PC-9 (cell line): ENCODE measurements around the gene TENT4A. TPM values are rescaled to one million over a fixed set of nuclear protein-coding genes. Genes with fewer than 3 reads are reported as not detected.

Experiments used
- BruUV-seq: library from RNA; stranded (reverse); fragments of 400-500 nt; replicated peaks from 2 replicates; lab custom pipeline; 2021; lab: Mats Ljungman, UMichigan
- CTCF ChIA-PET: fragments of 300-600 bp; sonication (Branson Sonifier 250); formaldehyde crosslinking; loops from one replicate; lab custom pipeline; 2022; ENCODE audit warnings: antibody characterized with exemption; lab: Charles Lee
- POLR2A ChIA-PET: fragments of 300-600 bp; sonication (Branson Sonifier 250); formaldehyde crosslinking; loops from one replicate; lab custom pipeline; 2022; ENCODE audit warnings: antibody characterized with exemption; ENCODE audit not compliant: unreplicated experiment; lab: Charles Lee
- DNase-seq, 2 experiments: peaks; one replicate each; pipeline versions ENCODE4 v3.0.0 to v3.0.0-alpha.2; 2015 to 2022; ENCODE audit warnings: mixed read lengths in 1 of 2
- H2AFZ ChIP-seq: fragments of 200-600 bp; sonication (generic); 2 replicates; pipeline ENCODE4 v1.8.1; 2017; ENCODE audit warnings: antibody characterized with exemption
- H3F3A ChIP-seq: fragments of 200-600 bp; sonication (generic); 2 replicates; pipeline ENCODE4 v1.8.1; 2017; ENCODE audit warnings: antibody characterized with exemption, mild to moderate bottlenecking, low read depth; ENCODE audit not compliant: insufficient read depth
- H3K27ac ChIP-seq: fragments of 200-600 bp; sonication (generic); 2 replicates; pipeline ENCODE4 v1.6.1; 2016; ENCODE audit warnings: mixed run types
- H3K27me3 ChIP-seq: fragments of 200-600 bp; sonication (generic); 2 replicates; pipeline ENCODE4 v1.6.1; 2016; ENCODE audit warnings: low read depth, mixed run types; ENCODE audit not compliant: insufficient read depth
- H3K36me3 ChIP-seq: fragments of 200-600 bp; sonication (generic); 2 replicates; pipeline ENCODE4 v1.6.1; 2016; ENCODE audit warnings: low read depth, mixed run types
- H3K4me1 ChIP-seq: fragments of 200-600 bp; sonication (generic); replicated peaks from 2 replicates; pipeline ENCODE4 v1.6.1; 2016; ENCODE audit warnings: mixed run types; ENCODE audit not compliant: insufficient read depth
- H3K4me2 ChIP-seq: fragments of 200-600 bp; sonication (generic); 2 replicates; pipeline ENCODE4 v1.6.1; 2017; ENCODE audit warnings: mixed run types
- H3K4me3 ChIP-seq: fragments of 200-600 bp; sonication (generic); 2 replicates; pipeline ENCODE4 v1.6.1; 2016; ENCODE audit warnings: mixed run types
- H3K79me2 ChIP-seq: fragments of 200-600 bp; sonication (generic); 2 replicates; pipeline ENCODE4 v1.6.1; 2017; ENCODE audit warnings: low read depth, mixed run types
- H3K9me2 ChIP-seq: fragments of 200-600 bp; sonication (generic); 2 replicates; pipeline ENCODE4 v1.8.1; 2017; ENCODE audit warnings: mild to moderate bottlenecking; ENCODE audit not compliant: insufficient read depth
- H3K9me3 ChIP-seq: fragments of 200-600 bp; sonication (generic); 2 replicates; pipeline ENCODE4 v1.8.1; 2016; ENCODE audit warnings: low read depth; ENCODE audit not compliant: insufficient read depth
- H4K20me1 ChIP-seq: fragments of 200-600 bp; sonication (generic); 2 replicates; pipeline ENCODE4 v1.8.1; 2017; ENCODE audit not compliant: insufficient read depth
- CTCF ChIP-seq: fragments of 200-600 bp; sonication (generic); conservative IDR thresholded peaks from 2 replicates; pipeline ENCODE4 v1.6.1; 2017; ENCODE audit warnings: mixed run types, antibody characterized with exemption, mild to moderate bottlenecking, moderate library complexity
- EZH2 ChIP-seq: fragments of 200-600 bp; sonication (generic); IDR thresholded peaks from 2 replicates; pipeline ENCODE4 v1.8.0; 2017; ENCODE audit warnings: antibody characterized with exemption, low read depth
- intact Hi-C: fragments of 100-400 bp; cut with micrococcal nuclease; formaldehyde crosslinking; loops from one replicate; pipeline ENCODE4 v1.10.0; 2022; ENCODE audit not compliant: unreplicated experiment
- total RNA-seq: library from RNA; stranded (reverse); gene quantifications from 2 replicates; pipeline ENCODE4 v1.2.3, GENCODE V29; 2021

Gene TENT4A
- total RNA-seq, 1 experiment from 2014 or later, result 84.8 TPM

- POLR2A ChIA-PET, result no interaction called here
Observed at GRCh38 chr5:6765612-6766525, 52.6 kb downstream of the TENT4A start.

GRCh38 chr5:6766604-6767093 is 53.4 kb downstream of the TENT4A start:
- peak overlapping the region; percentile 71 for H3K4me2 ChIP-seq
- no peaks in the 10 kb centered on the region for H3K79me2 ChIP-seq
- no peak for TF ChIP-seq CTCF
- TF ChIP-seq EZH2, result no peak
- H3F3A ChIP-seq, result peaks cover 28% of the 10 kb centered on the region
- H3K4me1 ChIP-seq, result peaks cover 29% of the 10 kb centered on the region
- H3K36me3 ChIP-seq, result no peaks in the 10 kb centered on the region
- H4K20me1 ChIP-seq, result no peaks in the 10 kb centered on the region
- peak overlapping the region; percentile 12; the same call in 1 of the 2 replicates for H3K4me3 ChIP-seq
- H2AFZ ChIP-seq, result peak overlapping the region; percentile 18
- BruUV-seq, result no TSS peak
- POLR2A ChIA-PET, result interaction anchor here (0.7 kb wide), 1 partner anchor 403 kb away, joined by 5 read pairs; no protein-coding TSS in a partner anchor
- peak overlapping the region; percentile 62 for H3K27ac ChIP-seq
- DNase-seq, result peak; percentile 99 to 100
- intact Hi-C loops, result loop anchor here (1.0 to 10.0 kb wide), 11 partner anchors 54 to 1091 kb away; partner anchors contain the start of genes MED10 and TENT4A
- H3K9me3 ChIP-seq, result no peaks in the 10 kb centered on the region
- H3K9me2 ChIP-seq, result no peaks in the 10 kb centered on the region
- no peaks in the 10 kb centered on the region for H3K27me3 ChIP-seq
- CTCF ChIA-PET, result interaction anchor here (0.7 to 0.8 kb wide), 3 partner anchors 54 to 987 kb away, joined by 3 to 7 read pairs (median 3); no protein-coding TSS in a partner anchor

More at GRCh38 chr5:6765612-6766525, 52.6 kb downstream of the TENT4A start:
- H3K79me2 ChIP-seq, result no peaks in the 10 kb centered on the region
- peak overlapping the region; percentile 71 for H3K4me2 ChIP-seq
- H3K4me1 ChIP-seq, result peaks cover 29% of the 10 kb centered on the region
- H3K27me3 ChIP-seq, result no peaks in the 10 kb centered on the region
- TF ChIP-seq EZH2, result no peak
- peak; percentile 99 for TF ChIP-seq CTCF
- H2AFZ ChIP-seq, result peak overlapping the region; percentile 64; the same call in 1 of the 2 replicates
- peak; percentile 68 to 95 for DNase-seq
- intact Hi-C loops, result loop anchor here (1.0 to 10.0 kb wide), 12 partner anchors 53 to 1091 kb away; partner anchors contain the start of genes MED10, NSUN2, SRD5A1 and TENT4A
- H3K9me3 ChIP-seq, result no peaks in the 10 kb centered on the region
- H3F3A ChIP-seq, result peaks cover 28% of the 10 kb centered on the region
- peak overlapping the region; percentile 53 for H3K27ac ChIP-seq
- H3K9me2 ChIP-seq, result no peaks in the 10 kb centered on the region
- CTCF ChIA-PET, result interaction anchor here (0.6 to 0.7 kb wide), 2 partner anchors 10 to 30 kb away, joined by 3 to 4 read pairs; no protein-coding TSS in a partner anchor
- no peaks in the 10 kb centered on the region for H4K20me1 ChIP-seq
- H3K4me3 ChIP-seq, result no peak overlapping the region; the same call in 1 of the 2 replicates
- BruUV-seq, result no TSS peak
- H3K36me3 ChIP-seq, result no peaks in the 10 kb centered on the region

GRCh38 chr5:6767481-6768063 is 54.3 kb downstream of the TENT4A start:
- H3K79me2 ChIP-seq, result no peaks in the 10 kb centered on the region
- peaks cover 28% of the 10 kb centered on the region for H3F3A ChIP-seq
- H3K36me3 ChIP-seq, result no peaks in the 10 kb centered on the region
- POLR2A ChIA-PET, result interaction anchor here (0.7 kb wide), 1 partner anchor 402 kb away, joined by 5 read pairs; no protein-coding TSS in a partner anchor
- intact Hi-C loops, result loop anchor here (2.0 to 10.0 kb wide), 8 partner anchors 55 to 1090 kb away; partner anchors contain the start of genes MED10 and TENT4A
- no peak overlapping the region for H2AFZ ChIP-seq
- H4K20me1 ChIP-seq, result no peaks in the 10 kb centered on the region
- peak overlapping the region; percentile 12; the same call in 1 of the 2 replicates for H3K4me3 ChIP-seq
- no peaks in the 10 kb centered on the region for H3K27me3 ChIP-seq
- H3K9me3 ChIP-seq, result no peaks in the 10 kb centered on the region
- peaks cover 29% of the 10 kb centered on the region for H3K4me1 ChIP-seq
- H3K27ac ChIP-seq, result peak overlapping the region; percentile 62
- H3K4me2 ChIP-seq, result peak overlapping the region; percentile 71
- no TSS peak for BruUV-seq
- CTCF ChIA-PET, result interaction anchor here (0.7 to 0.8 kb wide), 3 partner anchors 53 to 986 kb away, joined by 3 to 10 read pairs (median 3); no protein-coding TSS in a partner anchor
- TF ChIP-seq EZH2, result no peak
- no peak for TF ChIP-seq CTCF
- no peaks in the 10 kb centered on the region for H3K9me2 ChIP-seq
- no peak for DNase-seq
